GM18511 (cell line): ENCODE results near the gene RSAD1.

ENCODE experiments used
- ATAC-seq: cut with Tn5 transposase; IDR thresholded peaks from one replicate; pipeline ENCODE4 v1.9.1; 2021; ENCODE audit warnings: mild to moderate bottlenecking, moderate library complexity; ENCODE audit not compliant: unreplicated experiment

RSAD1 gene

DNA sequence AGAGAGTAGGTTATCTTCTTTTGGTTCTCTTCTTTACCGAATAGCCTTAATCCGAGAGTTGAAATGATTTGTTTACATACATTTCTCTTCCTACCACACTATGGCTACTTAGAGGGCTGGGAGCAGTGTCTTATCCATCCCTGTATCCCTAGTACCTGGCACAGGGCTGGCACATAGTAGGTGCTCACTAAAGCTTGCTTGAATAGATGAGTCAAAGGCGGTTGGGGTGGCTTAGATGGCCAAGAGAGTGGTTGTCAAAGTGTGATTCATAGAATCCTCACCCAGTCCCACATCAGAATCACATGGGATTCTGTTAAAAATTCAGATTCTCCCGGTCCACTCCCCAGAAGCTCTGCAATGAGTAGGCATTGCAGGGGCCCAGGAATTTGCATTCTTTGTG lies 21.0 kb upstream of the RSAD1 start:
- no peak for ATAC-seq

DNA sequence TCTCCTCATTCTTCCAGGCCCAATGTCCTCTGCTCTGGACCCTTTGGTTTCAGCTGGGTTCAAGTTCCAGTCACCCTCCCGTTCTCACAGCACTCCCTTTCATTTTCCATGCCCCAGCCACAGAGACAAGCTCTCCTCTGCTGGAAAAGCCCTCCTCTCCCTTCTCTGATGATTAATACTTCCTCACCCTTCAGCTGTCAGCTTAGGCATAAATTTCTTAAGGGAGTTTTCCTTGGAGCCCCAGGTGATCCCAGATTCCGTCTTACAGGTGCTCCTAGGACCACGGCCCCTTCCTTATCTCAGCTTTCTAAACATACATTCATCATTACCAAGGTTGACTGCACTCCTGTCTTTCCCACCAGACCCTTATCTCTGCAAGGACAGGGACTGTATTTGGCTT lies 20.4 kb upstream of the RSAD1 start:
- no peak for ATAC-seq

GRCh38 chr17:50458701-50459676 lies 19.7 kb upstream of the RSAD1 start:
- ATAC-seq = no peak

DNA sequence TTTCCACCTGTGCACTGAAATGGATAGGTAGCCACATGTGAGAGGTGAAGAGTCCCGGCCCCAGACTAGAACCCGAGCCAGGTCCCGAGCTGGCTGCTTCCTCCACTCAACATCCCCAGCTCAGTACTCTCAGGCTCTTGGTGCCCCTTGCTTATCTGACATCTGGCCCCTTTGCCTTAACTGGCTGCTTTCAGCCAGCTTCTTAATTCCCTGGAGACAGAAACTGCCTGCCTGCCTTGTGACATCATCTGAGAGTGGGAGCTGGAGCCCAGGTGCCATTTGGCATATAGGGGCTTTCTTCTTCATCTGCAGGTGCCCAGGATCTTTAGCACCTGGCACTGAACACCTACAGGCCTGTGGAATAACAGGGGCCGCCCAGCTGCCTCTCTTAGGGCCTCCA lies 18.9 kb upstream of the RSAD1 start:
- ATAC-seq = no peak

GRCh38 chr17:50460831-50461526 lies 17.7 kb upstream of the RSAD1 start:
- no peak for ATAC-seq

GRCh38 chr17:50461550-50462132 lies 17.0 kb upstream of the RSAD1 start:
- ATAC-seq = no peak

DNA sequence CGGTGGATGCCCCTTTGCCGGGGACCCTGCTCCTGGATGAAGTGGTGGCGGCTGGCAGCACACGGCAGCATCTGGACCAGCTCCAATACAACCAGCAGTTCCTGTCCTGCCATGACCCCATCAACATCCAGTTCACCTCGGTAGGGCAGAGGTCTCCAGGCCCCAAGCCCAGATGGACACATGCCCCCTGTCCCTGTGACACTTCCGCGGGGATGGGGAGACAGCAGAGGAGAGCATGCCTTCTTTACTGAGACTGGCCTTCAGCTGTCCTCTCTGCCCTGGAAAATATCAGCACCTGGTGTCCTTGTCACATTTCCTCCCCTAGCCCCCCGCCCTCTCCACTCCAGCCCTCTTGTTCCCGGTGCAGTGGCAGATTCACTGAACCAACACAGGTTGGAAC lies 16.2 kb upstream of the RSAD1 start:
- ATAC-seq = no peak

DNA sequence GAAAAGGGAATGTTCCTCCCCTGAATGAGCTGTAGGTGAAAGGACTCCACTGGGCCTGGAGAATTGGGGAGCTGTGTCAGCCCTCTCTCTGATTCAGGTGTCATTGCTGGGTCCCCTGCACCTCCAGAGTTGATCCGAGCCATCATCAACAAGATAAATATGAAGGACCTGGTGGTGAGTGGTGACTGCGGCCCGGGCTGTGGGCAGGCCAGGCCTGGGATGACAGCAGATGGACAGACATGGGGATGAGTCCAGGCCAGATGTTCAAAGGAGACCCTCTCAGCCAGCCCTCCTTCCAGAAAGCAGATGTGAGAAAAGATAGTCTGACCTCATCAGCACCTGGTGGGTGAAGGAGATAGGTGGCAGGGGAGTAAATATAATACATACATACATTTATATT lies 14.5 kb upstream of the RSAD1 start:
- ATAC-seq = no peak

DNA sequence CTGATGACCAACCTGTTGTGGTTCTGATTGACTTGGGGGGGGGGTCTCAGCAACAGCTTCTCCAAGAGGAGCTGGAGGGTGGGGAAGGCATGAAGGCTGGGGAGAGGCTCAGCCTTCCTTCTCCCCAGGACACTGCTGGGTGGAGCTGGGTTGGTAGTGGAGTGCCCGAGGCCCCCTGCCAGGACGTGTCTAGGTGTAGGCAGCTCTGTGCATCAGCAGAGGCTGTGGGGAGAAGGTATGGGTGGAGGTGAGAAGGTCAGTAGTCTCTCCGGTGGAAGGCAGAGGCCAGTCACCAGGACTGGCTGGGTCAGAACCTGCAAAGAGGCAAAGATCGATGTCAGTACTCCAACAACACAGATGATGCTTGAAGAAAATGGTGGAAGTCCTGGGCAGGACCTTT lies 13.9 kb upstream of the RSAD1 start:
- no peak for ATAC-seq

DNA sequence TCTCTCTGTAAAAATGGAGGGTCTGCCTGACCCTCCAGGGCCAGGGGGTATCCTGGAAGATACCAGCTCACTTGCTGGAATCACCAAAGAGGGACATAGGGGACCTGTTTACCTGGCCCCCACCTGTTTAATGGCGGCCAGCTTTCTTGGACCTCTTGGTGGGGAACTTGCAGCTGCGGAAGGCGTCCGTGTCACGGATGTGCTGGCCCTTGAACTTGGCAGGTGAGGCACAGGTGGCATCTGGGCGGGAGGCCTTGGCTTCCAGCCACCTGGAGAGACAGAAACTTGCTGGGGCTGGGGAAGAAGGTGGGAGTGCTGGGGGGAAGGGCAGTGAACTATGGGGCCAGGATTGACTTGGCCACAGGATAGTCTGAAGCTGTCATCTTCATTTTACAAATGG lies 13.5 kb upstream of the RSAD1 start:
- ATAC-seq = no peak

- ATAC-seq = no peak
Measured at GRCh38 chr17:50465635-50466034, 13.0 kb upstream of the RSAD1 start.

GRCh38 chr17:50466371-50467113 lies 12.1 kb upstream of the RSAD1 start:
- no peak for ATAC-seq

- ATAC-seq = no peak
Measured at GRCh38 chr17:50467114-50467854, 11.4 kb upstream of the RSAD1 start.

DNA sequence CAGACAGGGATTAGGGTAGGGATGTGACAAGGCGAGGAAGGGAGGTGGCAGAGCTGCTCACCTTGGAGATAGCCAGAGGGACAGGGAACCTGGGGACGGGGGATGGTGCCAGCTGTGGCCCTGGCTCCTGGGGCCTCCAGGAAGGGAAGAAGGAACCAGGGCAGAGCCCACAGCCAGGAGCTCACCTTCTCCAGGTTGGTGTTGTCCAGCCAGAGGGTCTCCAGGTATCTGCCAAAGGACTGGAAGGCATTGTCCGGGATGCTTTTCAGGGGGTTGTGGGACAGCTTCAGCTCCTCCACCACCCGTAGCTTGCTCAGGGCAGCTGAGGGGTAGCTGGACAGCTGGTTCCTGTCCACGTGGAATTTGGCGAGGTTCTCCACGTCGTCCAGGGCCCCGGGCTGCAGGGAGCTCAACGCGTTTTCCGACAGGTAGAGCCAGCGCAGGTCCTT lies 10.8 kb upstream of the RSAD1 start:
- no peak for ATAC-seq

GRCh38 chr17:50468304-50469207 lies 10.1 kb upstream of the RSAD1 start, which contains the start of gene CHAD:
Gene CHAD, minus strand, starts transcription at chr17:50468880. Its CDS starts 67 bp downstream, at chr17:50468813.
- ATAC-seq = no peak

DNA sequence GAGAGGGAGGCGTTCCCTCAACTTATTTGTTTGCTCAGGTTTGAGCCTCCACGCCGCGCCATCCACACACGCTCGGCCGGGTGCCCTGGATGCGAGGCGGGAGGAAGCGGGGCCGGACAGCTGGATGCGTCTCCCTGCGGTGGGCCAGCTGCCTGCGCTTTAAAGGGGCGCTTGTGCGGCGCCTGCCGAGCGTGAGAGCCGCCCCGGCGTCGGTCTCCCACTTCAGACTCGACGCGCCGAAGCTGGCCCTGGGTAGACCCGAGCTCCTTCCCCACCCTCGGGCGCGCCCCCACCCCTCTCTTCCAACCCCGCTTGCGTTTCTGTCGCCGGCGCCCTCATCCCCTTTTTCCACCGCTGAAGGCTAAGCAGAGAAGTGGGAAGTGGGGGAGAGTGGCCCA lies 9.5 kb upstream of the RSAD1 start:
- ATAC-seq = no peak

DNA sequence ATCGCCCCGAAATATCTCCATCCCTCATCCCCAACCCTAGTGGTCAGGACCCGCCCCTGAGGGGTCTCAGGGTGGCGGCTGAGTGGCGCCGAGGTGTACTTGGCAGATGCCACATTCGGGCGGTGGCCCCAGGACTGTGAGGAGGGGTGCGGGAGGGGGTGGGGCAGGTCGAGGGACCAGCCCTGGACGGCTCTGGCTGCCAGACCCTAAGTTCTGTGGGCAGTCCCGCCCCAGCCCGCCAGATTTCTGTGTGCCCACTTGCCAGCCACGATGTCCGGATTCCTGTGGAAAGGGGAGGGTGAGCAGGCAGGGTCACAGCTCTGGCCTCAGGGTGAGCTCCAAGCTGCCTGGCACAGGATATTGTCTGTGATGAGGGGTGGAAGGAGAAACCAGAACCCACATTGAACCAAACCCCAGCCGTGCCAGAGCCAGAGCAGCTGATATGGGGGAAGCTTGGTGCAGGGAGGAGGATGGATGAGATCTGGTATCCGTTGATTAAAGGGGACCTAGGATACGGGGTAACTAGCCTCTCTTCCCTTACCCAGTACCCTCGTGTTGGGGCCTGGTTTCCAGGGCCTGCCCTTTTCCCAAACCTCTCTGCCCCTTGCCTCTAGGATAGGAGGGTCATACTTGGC lies 8.9 kb upstream of the RSAD1 start:
- no peak for ATAC-seq

DNA sequence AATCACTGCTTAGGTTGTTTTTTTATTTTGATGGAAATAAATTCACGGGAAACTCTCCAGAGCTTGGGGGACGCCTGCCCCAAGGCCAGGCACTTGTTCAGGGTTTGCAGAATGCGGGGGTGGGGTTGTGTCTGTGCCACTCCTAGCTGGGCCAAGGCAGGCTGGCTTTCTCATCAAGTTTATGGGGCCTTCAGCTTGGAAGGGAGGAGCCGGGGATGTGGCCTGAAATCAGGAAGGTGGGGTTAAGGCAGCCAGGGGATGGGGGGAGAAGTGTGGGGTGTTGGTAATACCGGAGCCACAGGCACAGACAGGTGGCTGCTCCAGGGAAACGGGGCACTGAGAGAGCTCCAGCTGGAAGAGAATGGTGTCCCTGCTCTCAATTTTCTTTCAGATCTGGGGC lies 8.2 kb upstream of the RSAD1 start:
- no peak for ATAC-seq
